ENCODE measurements around the gene CCL8. TPM values are rescaled to one million over a fixed set of nuclear protein-coding genes. Genes with fewer than 3 reads are reported as not detected.
A peak's percentile ranks its signal among the peaks of the same experiment; 100 is the strongest.

The CCL8 gene
- total and polyA plus RNA-seq, 12 donors = 0.38 to 17.5 (median 1.0) TPM; not detected in 2

DNA sequence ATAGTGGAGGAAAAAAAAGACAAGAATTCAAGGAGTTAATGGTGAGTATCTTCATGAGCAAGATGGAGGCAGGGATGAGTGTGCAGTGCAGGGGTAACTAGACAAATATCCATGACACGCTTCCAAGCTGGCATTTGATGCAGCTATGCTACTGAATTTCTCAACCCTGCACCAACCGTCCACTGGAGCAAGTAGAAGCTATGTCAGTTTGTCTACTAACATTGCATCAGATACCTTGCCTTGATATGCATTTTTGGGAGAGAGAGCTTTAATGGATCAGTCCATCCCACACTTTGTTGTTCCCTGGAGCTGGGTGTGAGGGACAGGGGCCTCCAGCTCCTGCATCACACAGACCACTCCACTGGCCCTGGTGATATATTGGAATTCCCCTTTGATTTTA, 17.2 kb upstream of the CCL8 start:
- 74 to 98% methylated on average over 2 of the region's 2 CpGs for WGBS, 2 donors
- Histone ChIP-seq H3K4me3 (no peak overlapping the region), H3K27ac (peak overlapping the region in 1 of 10 donors; percentile 46), H3K27me3 (no peaks in the 10 kb centered on the region), H3K4me1 (peaks cover 6 to 52% (median 37%) of the 10 kb centered on the region in 9 donors), H3K36me3 (no peaks in the 10 kb centered on the region), H3K9me3 (no peaks in the 10 kb centered on the region)
- intact Hi-C loops (cut with DNase I) = loop anchor here in 4 of 10 donors (5.0 kb wide), 2 partner anchors 45 to 50 kb away; partner anchors contain the start of gene CCL2 (in 1 of the 4)
- TF ChIP-seq, protein P1, sequence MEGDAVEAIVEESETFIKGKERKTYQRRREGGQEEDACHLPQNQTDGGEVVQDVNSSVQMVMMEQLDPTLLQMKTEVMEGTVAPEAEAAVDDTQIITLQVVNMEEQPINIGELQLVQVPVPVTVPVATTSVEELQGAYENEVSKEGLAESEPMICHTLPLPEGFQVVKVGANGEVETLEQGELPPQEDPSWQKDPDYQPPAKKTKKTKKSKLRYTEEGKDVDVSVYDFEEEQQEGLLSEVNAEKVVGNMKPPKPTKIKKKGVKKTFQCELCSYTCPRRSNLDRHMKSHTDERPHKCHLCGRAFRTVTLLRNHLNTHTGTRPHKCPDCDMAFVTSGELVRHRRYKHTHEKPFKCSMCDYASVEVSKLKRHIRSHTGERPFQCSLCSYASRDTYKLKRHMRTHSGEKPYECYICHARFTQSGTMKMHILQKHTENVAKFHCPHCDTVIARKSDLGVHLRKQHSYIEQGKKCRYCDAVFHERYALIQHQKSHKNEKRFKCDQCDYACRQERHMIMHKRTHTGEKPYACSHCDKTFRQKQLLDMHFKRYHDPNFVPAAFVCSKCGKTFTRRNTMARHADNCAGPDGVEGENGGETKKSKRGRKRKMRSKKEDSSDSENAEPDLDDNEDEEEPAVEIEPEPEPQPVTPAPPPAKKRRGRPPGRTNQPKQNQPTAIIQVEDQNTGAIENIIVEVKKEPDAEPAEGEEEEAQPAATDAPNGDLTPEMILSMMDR (IDR thresholded peaks at IDR 0.05) = no peak
- ATAC-seq (no peak), DNase-seq (no peak)

DNA sequence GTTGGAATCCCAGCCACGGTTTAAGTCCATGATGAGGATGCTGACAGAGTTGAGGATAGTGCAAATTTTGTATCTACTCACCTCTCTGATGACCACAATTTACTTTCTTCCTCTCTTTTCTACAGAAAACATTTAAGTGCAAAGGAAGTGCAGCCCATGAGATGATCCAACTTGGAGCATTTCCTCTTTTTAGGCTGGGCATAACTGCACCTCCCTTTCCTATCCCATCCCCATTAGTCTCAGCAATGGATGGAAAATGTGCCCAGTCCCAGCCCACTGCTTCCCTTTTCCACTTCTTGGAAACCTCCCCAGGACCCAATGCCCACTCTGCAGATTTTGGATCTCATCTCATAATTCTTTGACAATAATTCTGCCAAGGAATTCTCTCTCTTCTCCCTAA, 16.6 kb upstream of the CCL8 start:
- no peak for DNase-seq
- H3K4me1 ChIP-seq = peaks cover 6 to 59% (median 44%) of the 10 kb centered on the region in 9 donors
- 79 to 92% methylated on average over 1 of the region's 1 CpG for WGBS, 2 donors

DNA sequence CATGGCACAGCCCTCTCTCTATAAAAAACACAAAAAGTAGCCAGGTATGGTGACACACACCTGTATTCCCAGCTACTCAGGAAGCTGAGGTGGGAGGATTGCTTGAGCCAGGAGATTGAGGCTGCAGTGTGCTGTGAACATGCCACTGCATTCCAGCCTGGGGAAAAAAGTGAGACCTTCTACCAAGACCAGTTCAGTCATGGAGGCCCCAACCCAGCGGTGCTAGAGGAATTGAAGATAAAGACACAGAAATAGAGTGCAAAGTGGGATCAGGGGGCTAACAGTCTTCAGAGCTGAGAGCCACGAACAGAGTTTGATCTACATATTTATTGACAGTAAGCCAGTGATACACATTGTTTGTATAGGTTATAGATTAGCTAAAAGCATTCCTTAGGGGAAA, 15.6 kb upstream of the CCL8 start:
- DNase-seq = no peak
- H3K27me3 ChIP-seq = no peaks in the 10 kb centered on the region
- WGBS, 2 donors = 92 to 96% methylated on average over 2 of the region's 2 CpGs
- intact Hi-C loops (cut with DNase I) = loop anchor here in 4 of 10 donors (5.0 kb wide), 2 partner anchors 46 to 51 kb away; partner anchors contain the start of gene CCL2 (in 1 of the 4)
- H3K27ac ChIP-seq = peak overlapping the region in 1 of 10 donors; percentile 41
- H3K9me3 ChIP-seq = no peaks in the 10 kb centered on the region
- H3K4me3 ChIP-seq = no peak overlapping the region
- H3K4me1 ChIP-seq = peaks cover 6 to 69% (median 52%) of the 10 kb centered on the region in 9 donors
- no peaks in the 10 kb centered on the region for H3K36me3 ChIP-seq
- TF ChIP-seq, protein P1 (IDR thresholded peaks at IDR 0.05) = no peak
- ATAC-seq = no peak

More for the DNA sequence above, 16.6 kb upstream of the CCL8 start:
- no peak overlapping the region for H3K27ac ChIP-seq
- H3K36me3 ChIP-seq = no peaks in the 10 kb centered on the region
- TF ChIP-seq, protein P1 (IDR thresholded peaks at IDR 0.05) = no peak
- H3K27me3 ChIP-seq = no peaks in the 10 kb centered on the region
- intact Hi-C loops (cut with DNase I) = loop anchor here in 4 of 10 donors (5.0 kb wide), 2 partner anchors 45 to 50 kb away; partner anchors contain the start of gene CCL2 (in 1 of the 4)
- no peaks in the 10 kb centered on the region for H3K9me3 ChIP-seq
- no peak overlapping the region for H3K4me3 ChIP-seq
- ATAC-seq = no peak

DNA sequence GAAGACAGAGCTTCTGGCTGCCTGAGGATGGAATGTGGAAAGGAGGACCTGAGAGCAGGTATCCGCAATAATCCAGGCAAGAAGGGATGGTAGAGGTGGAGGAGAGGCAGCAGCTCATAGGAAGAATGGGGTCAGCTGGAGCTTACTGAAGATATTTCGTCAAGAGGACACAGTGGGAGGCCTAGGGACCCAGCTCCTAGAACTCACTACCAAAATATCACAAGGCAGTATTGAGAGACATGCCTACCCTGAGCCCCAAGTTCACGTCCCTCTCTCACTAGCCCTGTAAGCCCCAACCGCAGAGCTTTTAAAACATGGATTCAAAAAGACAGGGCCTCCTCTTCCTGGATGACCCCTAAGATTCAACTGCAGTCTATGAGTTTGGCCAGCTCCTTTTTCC, 14.2 kb upstream of the CCL8 start:
- Histone ChIP-seq H3K9me3 (no peaks in the 10 kb centered on the region), H3K27ac (no peak overlapping the region), H3K27me3 (no peaks in the 10 kb centered on the region), H3K4me1 (peaks cover 3 to 74% (median 44%) of the 10 kb centered on the region in 9 donors), H3K36me3 (no peaks in the 10 kb centered on the region), H3K4me3 (no peak overlapping the region)
- 93 to 96% methylated on average over 4 of the region's 4 CpGs for WGBS, 2 donors
- ATAC-seq = no peak
- DNase-seq = no peak
- intact Hi-C loops (cut with DNase I) = loop anchor here in 6 of 10 donors (5.0 kb wide), 4 partner anchors 52 to 103 kb away; partner anchors contain the start of genes CCL1 (in 2 of the 6) and CCL13 (in 1 of the 6)
- TF ChIP-seq, protein P1 (IDR thresholded peaks at IDR 0.05) = no peak
